ENCODE data around the gene ALDH1L2. TPM values are rescaled to one million over a fixed set of nuclear protein-coding genes. Genes with fewer than 3 reads are reported as not detected.
"Not testable (repeated sequence)": the region's sequence is repeated elsewhere in the genome, so short reads cannot be mapped to it uniquely, and the experiment has no call there.

The ALDH1L2 gene
- polyA plus RNA-seq, 1 donor from 2014 or later, result 0.35 TPM

DNA sequence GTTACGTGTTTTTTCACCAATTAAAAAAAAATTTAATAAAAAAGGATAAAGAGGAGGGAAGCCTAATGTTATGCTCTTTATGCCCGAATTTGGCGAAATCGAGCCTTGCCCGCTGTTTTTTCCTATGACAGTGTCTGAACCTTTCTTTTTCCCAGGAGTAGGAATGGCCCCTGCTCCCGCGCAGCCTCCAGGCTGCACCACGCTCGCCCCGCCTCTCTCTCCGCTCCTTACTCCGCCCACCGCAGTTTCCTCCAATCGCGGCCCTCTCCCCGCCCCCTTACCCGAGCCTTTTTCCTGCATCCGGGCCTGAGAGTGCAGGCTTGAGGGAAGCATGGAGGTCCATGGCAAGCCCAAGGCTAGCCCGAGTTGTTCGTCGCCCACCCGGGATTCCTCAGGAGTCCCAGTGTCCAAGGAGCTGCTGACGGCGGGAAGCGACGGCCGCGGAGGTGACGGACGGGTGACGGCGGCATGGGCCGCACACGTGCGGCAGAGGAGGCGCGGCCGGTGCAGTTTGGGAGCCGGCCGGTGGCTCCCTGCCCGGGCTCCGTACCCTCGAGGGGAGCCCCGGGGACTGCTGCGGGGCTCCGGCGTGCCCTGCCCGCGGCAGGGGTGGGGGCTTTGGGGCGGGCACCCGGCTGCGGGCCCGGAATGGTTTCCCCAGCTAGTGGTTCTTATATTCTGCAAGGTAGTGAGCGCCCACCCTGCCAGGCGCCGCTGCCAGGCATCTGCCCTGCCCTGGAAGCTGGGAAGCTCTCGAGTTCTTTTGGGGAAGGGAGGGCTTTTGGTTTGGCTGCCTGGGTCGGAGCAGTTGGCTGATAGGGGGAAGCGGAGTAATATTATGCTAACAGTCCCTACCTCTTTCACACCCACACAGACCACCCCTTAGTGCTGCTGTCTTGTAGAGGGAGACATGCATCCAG is 98.0 kb downstream of the ALDH1L2 start, which contains the start of gene NOPCHAP1:
Gene NOPCHAP1, plus strand, starts transcription at position 295 of the 920 bp plus-strand sequence. Its CDS starts 37 bp downstream, at position 332.
- Histone ChIP-seq H3K79me2 (replicated peaks; ENCODE audit: insufficient read depth, low read length) (peaks cover 27% of the 10 kb centered on the region), H3K9me2 (ENCODE audit: insufficient read depth, low read length) (no peaks in the 10 kb centered on the region), H3K4me2 (ENCODE audit: low read length) (peak within 1 kb of the TSS; percentile 86), H3F3A (ENCODE audit: insufficient read depth, low read length, poor library complexity, severe bottlenecking) (no peaks in the 10 kb centered on the region), H2AFZ (ENCODE audit: low read depth, low read length) (peak within 1 kb of the TSS; percentile 52), H3K4me3 (ENCODE audit: low read length) (peak within 1 kb of the TSS; percentile 71), H3K36me3 (ENCODE audit: insufficient read depth, low read length) (no peaks in the 10 kb centered on the region), H3K27me3 (ENCODE audit: insufficient read depth, low read depth, low read length) (no peaks in the 10 kb centered on the region), H3K9me3 (ENCODE audit: low read length) (no peaks in the 10 kb centered on the region), H3K27ac (ENCODE audit: low read length) (peak within 1 kb of the TSS; percentile 51), H3K9ac (ENCODE audit: low read length) (peak within 1 kb of the TSS; percentile 66), H4K20me1 (ENCODE audit: insufficient read depth) (no peaks in the 10 kb centered on the region)
- TF ChIP-seq RAD21 (conservative IDR thresholded peaks at IDR 0.05) (peak; percentile 47), MXI1 (conservative IDR thresholded peaks at IDR 0.05; ENCODE audit: poor library complexity, severe bottlenecking) (peak; percentile 98), SMC3 (conservative IDR thresholded peaks at IDR 0.05; ENCODE audit: poor library complexity) (peak; percentile 49), TAF1 (IDR thresholded peaks at IDR 0.05; ENCODE audit: low read depth) (peak; percentile 70), EZH2 (IDR thresholded peaks at IDR 0.05; ENCODE audit: borderline replicate concordance, insufficient read depth, low read length, poor library complexity, severe bottlenecking) (no peak), POLR2AphosphoS5 (IDR thresholded peaks at IDR 0.05) (peak; percentile 80)
- TF ChIP-seq, protein P1, sequence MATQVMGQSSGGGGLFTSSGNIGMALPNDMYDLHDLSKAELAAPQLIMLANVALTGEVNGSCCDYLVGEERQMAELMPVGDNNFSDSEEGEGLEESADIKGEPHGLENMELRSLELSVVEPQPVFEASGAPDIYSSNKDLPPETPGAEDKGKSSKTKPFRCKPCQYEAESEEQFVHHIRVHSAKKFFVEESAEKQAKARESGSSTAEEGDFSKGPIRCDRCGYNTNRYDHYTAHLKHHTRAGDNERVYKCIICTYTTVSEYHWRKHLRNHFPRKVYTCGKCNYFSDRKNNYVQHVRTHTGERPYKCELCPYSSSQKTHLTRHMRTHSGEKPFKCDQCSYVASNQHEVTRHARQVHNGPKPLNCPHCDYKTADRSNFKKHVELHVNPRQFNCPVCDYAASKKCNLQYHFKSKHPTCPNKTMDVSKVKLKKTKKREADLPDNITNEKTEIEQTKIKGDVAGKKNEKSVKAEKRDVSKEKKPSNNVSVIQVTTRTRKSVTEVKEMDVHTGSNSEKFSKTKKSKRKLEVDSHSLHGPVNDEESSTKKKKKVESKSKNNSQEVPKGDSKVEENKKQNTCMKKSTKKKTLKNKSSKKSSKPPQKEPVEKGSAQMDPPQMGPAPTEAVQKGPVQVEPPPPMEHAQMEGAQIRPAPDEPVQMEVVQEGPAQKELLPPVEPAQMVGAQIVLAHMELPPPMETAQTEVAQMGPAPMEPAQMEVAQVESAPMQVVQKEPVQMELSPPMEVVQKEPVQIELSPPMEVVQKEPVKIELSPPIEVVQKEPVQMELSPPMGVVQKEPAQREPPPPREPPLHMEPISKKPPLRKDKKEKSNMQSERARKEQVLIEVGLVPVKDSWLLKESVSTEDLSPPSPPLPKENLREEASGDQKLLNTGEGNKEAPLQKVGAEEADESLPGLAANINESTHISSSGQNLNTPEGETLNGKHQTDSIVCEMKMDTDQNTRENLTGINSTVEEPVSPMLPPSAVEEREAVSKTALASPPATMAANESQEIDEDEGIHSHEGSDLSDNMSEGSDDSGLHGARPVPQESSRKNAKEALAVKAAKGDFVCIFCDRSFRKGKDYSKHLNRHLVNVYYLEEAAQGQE (IDR thresholded peaks at IDR 0.05; ENCODE audit: borderline replicate concordance), result peak; percentile 16
- TF ChIP-seq, protein P2, sequence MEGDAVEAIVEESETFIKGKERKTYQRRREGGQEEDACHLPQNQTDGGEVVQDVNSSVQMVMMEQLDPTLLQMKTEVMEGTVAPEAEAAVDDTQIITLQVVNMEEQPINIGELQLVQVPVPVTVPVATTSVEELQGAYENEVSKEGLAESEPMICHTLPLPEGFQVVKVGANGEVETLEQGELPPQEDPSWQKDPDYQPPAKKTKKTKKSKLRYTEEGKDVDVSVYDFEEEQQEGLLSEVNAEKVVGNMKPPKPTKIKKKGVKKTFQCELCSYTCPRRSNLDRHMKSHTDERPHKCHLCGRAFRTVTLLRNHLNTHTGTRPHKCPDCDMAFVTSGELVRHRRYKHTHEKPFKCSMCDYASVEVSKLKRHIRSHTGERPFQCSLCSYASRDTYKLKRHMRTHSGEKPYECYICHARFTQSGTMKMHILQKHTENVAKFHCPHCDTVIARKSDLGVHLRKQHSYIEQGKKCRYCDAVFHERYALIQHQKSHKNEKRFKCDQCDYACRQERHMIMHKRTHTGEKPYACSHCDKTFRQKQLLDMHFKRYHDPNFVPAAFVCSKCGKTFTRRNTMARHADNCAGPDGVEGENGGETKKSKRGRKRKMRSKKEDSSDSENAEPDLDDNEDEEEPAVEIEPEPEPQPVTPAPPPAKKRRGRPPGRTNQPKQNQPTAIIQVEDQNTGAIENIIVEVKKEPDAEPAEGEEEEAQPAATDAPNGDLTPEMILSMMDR (IDR thresholded peaks at IDR 0.05; ENCODE audit: poor library complexity, severe bottlenecking), result no peak

DNA sequence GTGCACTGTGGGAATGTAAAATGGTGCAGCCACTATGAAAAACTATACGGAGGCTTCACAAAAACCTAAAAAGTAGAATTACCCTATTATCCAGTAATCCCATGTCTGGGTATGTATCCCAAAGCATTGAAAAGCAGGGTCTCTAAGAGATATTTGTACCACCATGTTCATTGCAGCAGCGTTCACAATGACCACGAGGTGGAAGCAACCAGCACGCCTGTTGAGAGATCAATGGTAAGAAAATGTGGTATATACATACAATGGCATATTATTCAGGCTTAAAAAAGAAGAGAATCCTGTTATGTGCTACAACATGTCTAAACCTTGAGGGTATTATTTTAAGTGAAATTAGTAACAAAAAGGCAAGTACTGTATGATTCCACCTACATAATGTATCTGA is 99.1 kb downstream of the ALDH1L2 start:
- Histone ChIP-seq H3K27ac (ENCODE audit: low read length) (no peak overlapping the region), H3K79me2 (replicated peaks; ENCODE audit: insufficient read depth, low read length) (peaks cover 27% of the 10 kb centered on the region), H3K9me3 (ENCODE audit: low read length) (no peaks in the 10 kb centered on the region), H3K4me2 (ENCODE audit: low read length) (no peak overlapping the region), H3K4me3 (ENCODE audit: low read length) (no peak overlapping the region), H4K20me1 (ENCODE audit: insufficient read depth) (no peaks in the 10 kb centered on the region), H3K9me2 (ENCODE audit: insufficient read depth, low read length) (no peaks in the 10 kb centered on the region), H3K36me3 (ENCODE audit: insufficient read depth, low read length) (no peaks in the 10 kb centered on the region), H3K27me3 (ENCODE audit: insufficient read depth, low read depth, low read length) (no peaks in the 10 kb centered on the region), H3K9ac (ENCODE audit: low read length) (no peak overlapping the region), H3F3A (ENCODE audit: insufficient read depth, low read length, poor library complexity, severe bottlenecking) (no peaks in the 10 kb centered on the region), H2AFZ (ENCODE audit: low read depth, low read length) (no peak overlapping the region)
- TF ChIP-seq SMC3 (conservative IDR thresholded peaks at IDR 0.05; ENCODE audit: poor library complexity), result no peak
- no peak for TF ChIP-seq MXI1 (conservative IDR thresholded peaks at IDR 0.05; ENCODE audit: poor library complexity, severe bottlenecking)
- TF ChIP-seq, protein P2 (IDR thresholded peaks at IDR 0.05; ENCODE audit: poor library complexity, severe bottlenecking), result no peak

DNA sequence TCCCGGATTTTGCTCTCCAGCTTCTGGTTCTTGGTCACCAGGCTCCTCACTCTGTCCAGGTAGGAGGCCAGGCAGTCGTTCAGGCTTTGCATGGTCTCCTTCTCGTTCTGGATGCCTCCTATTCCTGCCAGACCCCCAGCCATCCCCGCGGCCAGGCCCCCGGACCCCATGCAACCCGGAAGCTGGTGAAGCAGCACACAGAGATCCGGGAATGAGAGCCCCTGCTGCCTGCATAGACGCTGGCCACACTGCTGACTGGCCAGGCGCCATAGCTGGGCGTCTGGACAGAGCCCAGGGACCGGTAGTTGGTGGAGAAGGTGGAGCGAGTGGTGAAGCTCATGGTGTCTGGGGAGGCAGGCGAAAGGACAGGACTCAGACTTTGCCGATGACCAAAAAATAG is 106.6 kb downstream of the ALDH1L2 start:
- H3K4me2 ChIP-seq (ENCODE audit: low read length); H3K9me2 ChIP-seq (ENCODE audit: insufficient read depth, low read length); H3K9me3 ChIP-seq (ENCODE audit: low read length); H3K27me3 ChIP-seq (ENCODE audit: insufficient read depth, low read depth, low read length); H3K27ac ChIP-seq (ENCODE audit: low read length); H3K4me3 ChIP-seq (ENCODE audit: low read length); H3K36me3 ChIP-seq (ENCODE audit: insufficient read depth, low read length); H3F3A ChIP-seq (ENCODE audit: insufficient read depth, low read length, poor library complexity, severe bottlenecking); H3K9ac ChIP-seq (ENCODE audit: low read length); H3K79me2 ChIP-seq (replicated peaks; ENCODE audit: insufficient read depth, low read length); H4K20me1 ChIP-seq (ENCODE audit: insufficient read depth); H2AFZ ChIP-seq (ENCODE audit: low read depth, low read length): not testable (repeated sequence)

Data from neural cell (in vitro differentiated cells).